Measurements from ENCODE around the gene FUBP1.
"Not testable (repeated sequence)": the region's sequence is repeated elsewhere in the genome, so short reads cannot be mapped to it uniquely, and the experiment has no call there.

FUBP1 gene

DNA sequence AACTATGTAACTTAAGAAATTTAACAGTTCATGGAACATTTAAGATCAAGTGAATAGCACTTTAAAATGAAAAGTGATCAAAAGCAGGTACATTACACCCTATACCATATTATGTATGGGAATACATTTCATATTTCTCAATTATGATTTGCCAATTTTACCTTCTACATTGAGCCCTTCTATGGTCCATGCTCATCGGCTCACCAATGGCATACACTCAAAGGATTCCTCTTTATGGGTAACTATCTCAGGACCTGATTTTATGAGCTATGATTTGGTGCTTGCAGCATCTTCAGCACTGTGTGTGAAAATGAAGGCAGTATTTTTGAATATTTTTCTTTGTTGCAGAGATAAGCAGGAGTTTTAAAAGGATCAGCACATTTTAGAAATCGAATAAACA lies 33.5 kb downstream of the FUBP1 start:
- no peak for DNase-seq (ENCODE audit: low read depth)

DNA sequence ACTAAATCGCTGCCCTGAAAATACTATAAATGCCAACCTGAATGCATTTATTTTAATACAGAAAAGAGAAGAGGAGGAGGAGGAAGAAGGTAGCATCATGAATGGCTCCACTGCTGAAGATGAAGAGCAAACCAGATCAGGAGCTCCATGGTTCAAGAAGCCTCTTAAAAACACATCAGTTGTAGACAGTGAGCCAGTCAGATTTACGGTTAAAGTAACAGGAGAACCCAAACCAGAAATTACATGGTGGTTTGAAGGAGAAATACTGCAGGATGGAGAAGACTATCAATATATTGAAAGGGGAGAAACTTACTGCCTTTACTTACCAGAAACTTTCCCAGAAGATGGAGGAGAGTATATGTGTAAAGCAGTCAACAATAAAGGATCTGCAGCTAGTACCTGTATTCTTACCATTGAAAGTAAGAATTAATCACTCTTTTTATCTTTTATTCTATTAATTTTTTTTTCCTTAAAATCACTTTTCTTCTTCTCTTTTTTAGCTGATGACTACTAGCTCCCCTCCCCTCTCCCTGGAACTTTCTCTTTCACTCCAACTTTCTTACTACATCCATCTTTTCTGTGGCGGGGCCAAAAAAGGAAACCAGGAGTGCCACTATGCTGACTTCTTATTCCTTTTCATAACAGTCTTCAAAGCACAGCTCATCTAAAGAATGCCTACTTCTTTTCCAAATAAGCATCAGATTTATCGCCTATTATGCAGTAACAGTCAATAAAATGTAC lies 36.3 kb downstream of the FUBP1 start:
- DNase-seq (ENCODE audit: low read depth) = no peak

DNA sequence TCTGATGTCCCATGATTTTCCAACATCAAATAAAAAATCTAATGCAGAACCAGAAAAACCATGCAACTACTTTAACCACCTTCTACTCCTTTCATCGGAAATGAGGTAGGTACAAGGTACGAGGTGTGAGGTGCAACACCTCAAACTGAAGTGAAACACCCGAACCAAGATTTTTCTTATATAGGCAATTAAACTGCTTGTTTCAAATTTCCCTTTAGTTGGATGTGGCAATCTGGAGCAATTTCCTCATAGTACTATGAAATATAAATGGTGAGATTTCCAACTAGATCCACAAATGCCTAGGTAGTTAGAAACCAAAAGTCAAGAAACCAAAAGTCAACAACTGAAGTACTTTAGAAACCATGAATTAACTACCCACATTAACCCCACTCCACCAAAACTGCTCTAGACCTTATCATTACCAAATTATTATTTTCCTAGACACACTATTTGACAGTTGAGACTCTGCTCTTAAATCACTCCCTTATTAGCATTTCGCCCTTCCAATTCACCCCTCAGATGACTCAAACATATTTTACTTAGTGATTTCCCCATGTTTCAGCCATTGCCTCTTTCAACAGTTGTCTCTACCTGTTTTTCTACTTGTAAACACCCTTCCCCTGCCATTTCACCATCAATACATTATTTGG lies 37.8 kb downstream of the FUBP1 start:
- no peak for DNase-seq (ENCODE audit: low read depth)

DNA sequence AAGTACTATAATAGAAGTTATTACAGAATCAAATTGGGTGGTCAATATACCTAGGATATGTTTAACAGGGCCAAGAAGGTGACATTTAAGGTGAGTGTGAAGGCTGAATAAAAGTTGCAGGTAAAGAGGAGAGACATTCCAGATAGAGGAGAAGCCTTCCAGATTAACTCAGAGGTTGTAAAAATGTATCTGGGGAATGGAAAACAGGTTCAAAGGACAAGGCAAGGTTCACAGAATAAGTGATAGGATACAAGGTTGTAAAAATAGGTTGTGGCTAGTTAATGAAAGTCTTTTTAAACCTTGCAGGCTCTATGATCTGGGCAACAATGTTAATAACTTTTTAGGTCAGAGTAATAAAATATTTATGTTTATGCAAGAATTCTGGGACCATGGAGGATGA lies 40.2 kb downstream of the FUBP1 start:
- no peak for DNase-seq (ENCODE audit: low read depth)

DNA sequence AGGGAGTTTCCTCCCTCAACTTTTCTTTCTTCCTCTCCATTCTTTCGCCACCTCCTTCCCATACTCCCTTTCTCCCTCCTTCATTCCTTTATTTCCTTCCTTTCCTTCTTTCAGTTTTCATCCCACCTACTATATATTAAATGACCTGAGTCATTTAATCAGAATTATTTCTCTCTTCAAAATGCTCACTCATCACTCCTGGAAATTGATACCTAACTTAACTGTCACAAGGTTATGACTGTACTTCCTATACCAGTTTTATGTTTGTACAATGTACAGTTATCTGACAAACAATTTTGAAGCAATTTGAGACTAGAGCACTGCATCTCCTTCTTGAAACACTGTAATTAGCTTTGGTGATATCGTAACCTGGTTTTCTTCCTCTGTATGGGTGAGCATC lies 49.1 kb downstream of the FUBP1 start:
- no peak for DNase-seq (ENCODE audit: low read depth)

DNA sequence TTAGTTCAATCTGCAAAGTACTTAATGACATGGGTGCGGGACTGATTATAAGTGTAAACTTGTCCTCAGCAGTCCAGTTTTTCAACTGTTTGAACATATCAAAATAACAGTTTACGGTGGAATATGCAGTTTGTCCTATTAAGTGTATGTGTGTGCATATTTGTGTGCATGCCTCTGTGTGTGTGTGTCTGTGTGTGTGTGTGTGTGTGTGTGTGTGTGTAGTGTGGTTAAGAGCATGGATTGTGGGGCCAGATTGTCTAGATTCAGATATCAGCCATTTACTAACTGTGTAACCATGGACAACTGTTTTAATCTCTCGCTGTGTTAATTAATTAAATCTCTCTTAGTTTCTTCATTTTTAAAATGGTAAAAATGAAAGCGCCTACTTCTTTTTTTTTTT lies 51.5 kb downstream of the FUBP1 start:
- DNase-seq (ENCODE audit: low read depth) = no peak

DNA sequence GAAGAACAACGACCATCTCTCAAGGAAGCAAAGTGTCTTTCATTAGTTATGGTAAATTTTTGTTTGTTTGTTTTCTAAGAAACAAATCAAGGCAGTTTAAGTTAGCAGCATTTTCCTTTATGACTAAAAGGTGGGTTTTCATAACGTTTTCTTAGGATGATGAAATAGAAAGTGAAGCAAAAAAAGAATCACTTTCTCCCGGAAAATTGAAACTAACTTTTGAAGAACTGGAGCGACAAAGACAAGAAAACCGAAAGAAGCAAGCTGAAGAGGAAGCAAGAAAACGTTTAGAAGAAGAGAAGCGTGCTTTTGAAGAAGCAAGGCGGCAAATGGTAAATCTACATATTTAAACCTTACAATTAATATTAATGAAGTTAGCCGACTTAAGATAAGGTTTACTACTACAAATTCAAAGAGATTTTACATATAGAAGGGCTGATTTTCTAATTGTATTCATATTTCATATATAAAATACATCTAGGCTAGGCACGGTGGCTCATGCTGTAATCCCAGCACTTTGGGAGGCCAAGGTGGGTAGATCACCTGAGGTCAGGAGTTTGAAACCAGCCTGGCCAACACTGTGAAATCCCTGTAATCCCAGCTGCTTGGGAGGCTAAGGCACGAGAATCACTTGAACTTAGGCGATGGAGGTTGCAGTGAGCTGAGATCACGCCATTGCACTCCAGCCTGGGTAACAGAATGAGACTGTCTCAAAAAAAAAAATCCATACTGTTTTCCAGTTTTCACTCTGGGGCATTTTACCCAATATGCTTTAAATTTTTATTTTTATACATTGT lies 52.1 kb downstream of the FUBP1 start:
- no peak for DNase-seq (ENCODE audit: low read depth)

DNA sequence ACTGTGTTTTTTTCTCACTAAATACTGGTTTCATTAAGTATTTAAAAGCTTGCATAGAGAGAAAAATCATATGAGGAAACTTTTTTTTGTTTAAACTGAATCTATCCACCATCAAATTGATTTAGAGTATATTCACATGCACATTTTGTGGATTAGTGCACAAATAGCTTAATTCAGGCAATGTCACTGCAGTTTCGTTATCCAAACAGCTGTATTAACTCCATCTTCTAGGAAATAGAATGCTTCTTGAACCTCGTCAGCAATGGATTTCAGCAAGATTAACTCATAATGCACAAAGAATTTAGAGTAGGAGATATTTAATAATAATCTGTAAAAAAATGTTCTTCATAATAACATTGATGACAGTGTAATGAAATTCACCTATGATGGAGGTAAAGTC lies 52.9 kb downstream of the FUBP1 start:
- DNase-seq (ENCODE audit: low read depth) = no peak

DNA sequence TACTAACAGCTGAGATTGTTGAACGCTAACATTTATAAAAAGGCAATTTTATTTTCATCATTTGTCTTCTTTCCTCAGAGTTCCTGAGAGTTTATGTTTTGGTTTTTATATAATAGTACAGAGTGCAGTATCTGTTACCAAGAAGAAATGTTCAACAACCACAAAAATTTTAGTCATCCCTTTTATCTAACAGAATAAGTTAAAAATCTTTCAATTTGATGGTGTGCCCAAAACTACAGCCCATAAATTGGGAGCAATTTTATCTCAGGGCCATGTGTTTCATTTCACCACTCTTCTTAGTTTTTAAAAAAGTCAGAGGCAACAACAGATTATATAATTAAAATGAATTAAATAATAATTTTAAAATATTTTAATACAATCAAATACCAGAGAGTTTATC lies 53.4 kb downstream of the FUBP1 start:
- DNase-seq (ENCODE audit: low read depth) = no peak

DNA sequence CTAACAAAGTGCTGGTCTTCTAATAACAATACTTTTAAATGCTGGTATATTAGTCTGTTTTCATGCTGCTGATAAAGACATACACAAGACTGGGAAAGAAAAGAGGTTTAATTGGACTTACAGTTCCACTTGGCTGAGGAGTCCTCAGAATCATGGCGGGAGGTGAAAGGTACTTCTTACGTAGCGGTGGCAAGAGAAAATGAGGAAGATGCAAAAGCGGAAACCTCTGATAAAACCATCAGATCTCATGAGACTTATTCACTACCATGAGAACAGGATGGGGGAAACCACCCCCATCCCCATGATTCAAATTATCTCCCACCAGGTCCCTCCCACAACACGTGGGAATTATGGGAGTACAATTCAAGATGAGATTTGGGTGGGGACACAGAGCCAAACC lies 60.0 kb downstream of the FUBP1 start:
- not testable (repeated sequence) for DNase-seq (ENCODE audit: low read depth)

DNA sequence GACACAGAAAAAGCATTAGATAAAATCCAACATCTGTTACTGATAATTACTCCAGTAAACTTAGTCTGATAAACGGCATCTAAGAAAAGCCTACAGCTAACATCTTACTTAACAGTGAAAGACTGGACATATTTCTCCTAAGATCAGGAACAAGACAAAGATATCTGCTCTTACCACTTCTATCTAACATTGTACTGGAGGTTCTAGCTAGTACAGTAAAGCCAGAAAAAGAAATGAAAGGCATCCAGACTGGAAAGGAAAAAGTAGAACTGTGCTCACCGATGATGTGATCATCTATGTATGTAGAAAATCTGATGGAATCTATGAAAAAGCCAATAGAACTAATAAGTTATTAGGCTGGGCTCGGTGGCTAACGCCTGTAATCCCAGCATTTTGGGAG lies 68.8 kb downstream of the FUBP1 start:
- DNase-seq (ENCODE audit: low read depth) = no peak

DNA sequence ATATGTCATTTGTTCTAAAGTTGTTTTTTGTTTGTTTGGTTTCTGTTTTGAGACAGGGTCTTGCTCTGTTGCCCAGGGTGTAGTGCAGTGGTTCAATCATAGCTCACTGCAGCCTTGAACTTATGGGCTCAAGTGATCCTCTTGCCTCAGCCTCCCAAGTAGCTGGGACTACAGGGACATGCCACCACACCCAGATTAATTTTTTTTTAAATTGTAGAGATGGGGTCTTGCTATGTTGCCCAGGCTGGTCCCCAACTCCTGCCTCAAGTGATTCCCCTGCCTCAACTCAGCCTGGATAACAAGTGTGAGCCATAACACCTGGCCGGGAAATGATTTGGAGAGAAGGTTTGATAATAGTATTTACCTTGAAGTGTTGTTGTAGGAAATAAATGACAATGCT lies 72.2 kb downstream of the FUBP1 start:
- no peak for DNase-seq (ENCODE audit: low read depth)

DNA sequence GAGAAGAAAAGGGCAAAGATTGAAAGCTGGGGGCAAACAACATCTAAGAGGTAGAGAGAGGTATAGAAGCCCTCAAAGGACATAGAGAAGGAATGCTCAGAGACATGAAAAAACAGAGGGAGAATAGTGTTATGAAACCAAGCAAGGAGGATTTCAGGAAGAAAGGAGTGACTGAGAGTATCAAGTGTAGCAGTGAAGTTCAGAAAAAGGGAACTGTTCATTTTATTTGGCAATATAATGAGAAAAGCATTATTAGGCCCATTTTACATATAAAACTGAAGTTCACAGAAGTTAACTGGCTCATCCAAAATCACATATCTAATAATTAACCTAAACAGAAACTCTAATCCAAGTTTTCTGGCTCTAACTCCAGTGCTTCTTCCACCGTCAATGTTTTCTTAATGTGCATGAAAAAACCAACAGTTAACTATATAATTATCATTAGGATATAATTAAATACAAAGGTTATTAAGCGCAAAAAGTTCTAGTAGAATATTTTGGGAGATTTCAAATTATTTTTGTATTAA lies 72.8 kb downstream of the FUBP1 start:
- DNase-seq (ENCODE audit: low read depth) = no peak

DNA sequence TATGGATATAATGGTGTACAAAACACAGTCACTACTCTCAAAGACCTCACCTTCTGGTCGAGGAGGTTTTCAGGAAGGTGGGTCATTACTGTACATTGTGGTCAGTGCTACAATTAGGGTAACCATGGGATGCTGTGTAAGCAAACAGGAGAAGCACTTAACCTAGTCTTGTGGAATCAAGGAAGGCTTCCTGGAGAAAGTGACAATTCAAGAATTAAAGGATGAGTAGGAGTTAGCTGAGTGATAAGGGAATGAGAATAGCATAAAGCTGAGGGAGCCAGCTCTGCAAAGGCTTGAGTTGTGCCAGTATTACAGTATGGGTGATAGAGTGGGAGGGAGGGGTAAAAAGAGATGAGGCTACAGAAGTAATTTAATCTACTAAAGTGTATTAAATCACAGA lies 73.3 kb downstream of the FUBP1 start:
- DNase-seq (ENCODE audit: low read depth) = no peak

DNA sequence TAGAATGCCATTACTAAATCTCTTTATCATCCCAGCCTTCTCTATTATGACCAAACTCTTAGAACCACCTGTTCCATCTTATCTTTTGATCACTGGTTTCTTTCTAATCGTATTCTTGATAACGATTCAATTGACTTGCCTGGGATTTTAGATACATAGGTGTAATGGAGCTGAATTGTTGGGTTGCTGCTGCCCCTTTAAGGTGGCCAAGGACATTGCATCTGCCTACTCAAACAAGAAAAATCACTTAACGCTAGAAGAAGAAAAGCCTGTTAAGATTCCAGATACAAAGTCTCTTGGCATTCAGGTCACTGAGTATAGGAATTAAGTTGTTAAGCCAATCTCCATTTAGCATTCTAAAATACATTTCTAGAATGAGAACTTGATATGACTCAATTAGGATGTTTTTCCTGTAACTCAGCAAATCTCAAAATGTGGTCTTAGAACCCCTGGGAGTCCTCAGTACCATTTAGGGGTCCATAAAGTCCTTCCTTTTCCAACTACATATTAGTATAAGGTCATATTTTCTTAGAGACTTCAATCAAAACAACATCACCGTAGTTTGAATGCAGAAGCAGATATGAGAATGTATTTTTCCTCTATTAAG lies 78.1 kb downstream of the FUBP1 start:
- DNase-seq (ENCODE audit: low read depth) = no peak

DNA sequence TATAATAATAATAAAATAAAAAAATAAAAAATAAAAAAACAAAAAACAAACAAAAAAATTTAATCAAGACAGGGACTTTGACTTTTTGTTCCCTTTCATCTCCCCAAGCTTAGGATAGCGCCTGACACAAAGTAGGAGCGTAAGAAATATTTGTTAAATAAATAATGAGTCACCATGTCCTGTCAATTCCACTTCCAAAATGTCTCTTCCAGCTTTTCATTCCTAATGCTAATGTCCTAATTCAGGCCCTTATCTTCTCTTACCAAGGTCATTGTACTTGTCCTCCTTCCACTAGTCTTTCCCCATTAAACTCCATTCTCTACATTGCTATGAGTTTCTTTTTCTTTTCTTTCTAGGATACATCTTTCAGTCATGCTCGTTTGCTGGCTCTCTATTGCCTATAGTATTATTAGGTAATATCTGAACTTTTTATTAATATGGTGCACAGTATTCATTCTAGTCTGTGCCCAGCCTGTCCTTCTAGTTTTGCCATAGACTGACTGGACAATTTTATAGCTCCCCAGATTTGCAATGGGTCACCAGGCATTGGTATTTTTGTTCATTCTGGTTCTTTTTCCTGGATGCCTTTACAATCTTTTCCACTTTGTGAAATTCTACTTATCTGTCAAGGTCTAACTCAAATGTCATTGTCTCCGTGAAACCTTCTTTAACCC lies 79.1 kb downstream of the FUBP1 start:
- no peak for DNase-seq (ENCODE audit: low read depth)

Measured in activated T-helper 1 cell treated with Interleukin-2 at 50 U/mL for 16 hours (primary cell).